Glutamatergic neuron (in vitro differentiated cells): Measurements from ENCODE around the gene RCOR1. TPM values are rescaled to one million over a fixed set of nuclear protein-coding genes. Genes with fewer than 3 reads are reported as not detected.
"Not testable (repeated sequence)": the region's sequence is repeated elsewhere in the genome, so short reads cannot be mapped to it uniquely, and the experiment has no call there.

Experiments used
- DNase-seq: peaks from one replicate; pipeline ENCODE4 v3.0.0; 2022
- H3K27ac Mint-ChIP-seq: one replicate; pipeline ENCODE4 v1.8.0; 2020; ENCODE audit warnings: mild to moderate bottlenecking, mixed read lengths, inconsistent platforms; ENCODE audit not compliant: unreplicated experiment
- H3K27me3 Mint-ChIP-seq: one replicate; pipeline ENCODE4 v1.8.0; 2020; ENCODE audit warnings: mild to moderate bottlenecking, moderate library complexity, mixed read lengths, inconsistent platforms; ENCODE audit not compliant: unreplicated experiment
- H3K36me3 Mint-ChIP-seq: one replicate; pipeline ENCODE4 v1.8.0; 2020; ENCODE audit warnings: mild to moderate bottlenecking, mixed read lengths, inconsistent platforms; ENCODE audit not compliant: unreplicated experiment
- H3K4me1 Mint-ChIP-seq: one replicate; pipeline ENCODE4 v1.8.0; 2020; ENCODE audit warnings: mild to moderate bottlenecking, low read depth, mixed read lengths, inconsistent platforms; ENCODE audit not compliant: unreplicated experiment
- H3K4me3 Mint-ChIP-seq: one replicate; pipeline ENCODE4 v1.8.0; 2020; ENCODE audit warnings: mild to moderate bottlenecking, mixed read lengths, inconsistent platforms; ENCODE audit not compliant: unreplicated experiment
- H3K9me3 Mint-ChIP-seq: one replicate; pipeline ENCODE4 v1.8.0; 2020; ENCODE audit warnings: mild to moderate bottlenecking, moderate library complexity, mixed read lengths, inconsistent platforms; ENCODE audit not compliant: unreplicated experiment
- CTCF ChIP-seq: fragments of 200-600 bp; sonication (generic); IDR thresholded peaks from one replicate; pipeline ENCODE4 v1.5.0; 2021; ENCODE audit not compliant: partially characterized antibody, unreplicated experiment
- total RNA-seq: library from RNA; stranded (reverse); fragmentation: NEBNext Ultra II Directional; extraction: Animal tissue kit (Norgen Biotek cat#: 25700); gene quantifications from one replicate; pipeline ENCODE4 v1.2.1, GENCODE V29; 2021; ENCODE audit not compliant: unreplicated experiment

Gene RCOR1
- total RNA-seq, 1 donor from 2014 or later = 14.3 TPM

- Mint-ChIP-seq H3K4me3 (no peak overlapping the region), H3K27ac (no peak overlapping the region), H3K36me3 (no peaks in the 10 kb centered on the region), H3K4me1 (peaks cover 19% of the 10 kb centered on the region), H3K27me3 (peaks cover 4% of the 10 kb centered on the region), H3K9me3 (peaks cover 2% of the 10 kb centered on the region)
- DNase-seq = no peak
- TF ChIP-seq CTCF = no peak
Observed at GRCh38 chr14:102630881-102631280, 38.4 kb downstream of the RCOR1 start.

DNA sequence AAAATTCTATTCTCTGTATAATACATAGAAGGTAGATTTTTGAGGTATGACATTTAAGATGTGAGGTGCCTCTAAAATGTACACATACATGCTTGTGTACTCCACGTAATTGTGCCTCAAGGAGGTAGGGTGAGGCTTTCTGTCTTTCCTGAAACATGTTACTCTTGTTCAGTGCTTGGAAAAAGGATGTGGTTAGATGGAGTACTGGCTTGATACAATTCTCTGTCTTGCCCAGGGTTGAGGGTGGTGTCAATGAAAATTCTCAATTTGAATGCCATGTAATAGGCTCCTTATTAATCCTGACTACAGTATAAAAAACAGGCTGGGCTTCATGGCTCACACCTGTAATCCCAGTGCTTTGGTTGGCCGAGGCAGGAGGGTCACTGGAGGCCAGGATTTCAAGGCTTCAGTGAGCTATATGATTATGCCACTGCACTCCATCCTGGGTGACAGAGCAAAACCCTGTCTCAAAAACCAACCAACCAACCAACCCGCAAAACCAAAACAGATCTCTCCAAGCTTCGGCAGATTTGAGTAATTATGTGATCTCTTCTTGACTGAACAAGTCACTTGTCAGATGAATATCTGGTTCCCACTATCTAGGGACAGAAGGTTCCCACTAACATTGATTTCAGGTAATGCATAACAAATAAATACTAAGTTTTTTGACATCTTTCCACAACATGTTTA lies 41.6 kb downstream of the RCOR1 start:
- Mint-ChIP-seq H3K27ac (no peak overlapping the region), H3K4me1 (peaks cover 14% of the 10 kb centered on the region), H3K36me3 (no peaks in the 10 kb centered on the region), H3K4me3 (no peak overlapping the region), H3K27me3 (peaks cover 2% of the 10 kb centered on the region), H3K9me3 (no peaks in the 10 kb centered on the region)
- no peak for TF ChIP-seq CTCF
- no peak for DNase-seq

DNA sequence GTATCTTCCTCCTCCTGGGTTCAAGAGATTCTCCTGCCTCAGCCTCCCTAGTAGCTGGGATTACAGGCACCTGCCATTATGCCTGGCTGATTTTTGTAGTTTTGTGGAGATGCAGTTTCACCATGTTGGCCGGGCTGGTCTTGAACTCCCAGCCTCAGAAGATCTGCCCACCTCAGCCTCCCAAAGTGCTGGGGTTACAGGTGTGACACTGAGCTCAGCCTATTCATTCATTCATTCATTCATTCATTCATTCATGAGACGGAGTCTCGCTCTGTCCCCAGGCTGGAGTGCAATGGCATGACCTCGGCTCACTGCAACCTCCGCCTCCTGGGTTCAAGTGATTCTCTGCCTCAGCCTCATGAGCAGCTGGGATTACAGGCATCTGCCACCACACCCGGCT lies 47.2 kb downstream of the RCOR1 start:
- not testable (repeated sequence) for H3K4me1 Mint-ChIP-seq, H3K4me3 Mint-ChIP-seq, DNase-seq, H3K27ac Mint-ChIP-seq, H3K36me3 Mint-ChIP-seq, H3K27me3 Mint-ChIP-seq, H3K9me3 Mint-ChIP-seq

- H3K4me1 Mint-ChIP-seq = no peaks in the 10 kb centered on the region
- no peaks in the 10 kb centered on the region for H3K36me3 Mint-ChIP-seq
- no peak for TF ChIP-seq CTCF
- H3K9me3 Mint-ChIP-seq = peaks cover 4% of the 10 kb centered on the region
- DNase-seq = no peak
- no peak overlapping the region for H3K4me3 Mint-ChIP-seq
- H3K27me3 Mint-ChIP-seq = peaks cover 2% of the 10 kb centered on the region
- H3K27ac Mint-ChIP-seq = no peak overlapping the region
Observed at GRCh38 chr14:102644523-102644922, 52.1 kb downstream of the RCOR1 start.

DNA sequence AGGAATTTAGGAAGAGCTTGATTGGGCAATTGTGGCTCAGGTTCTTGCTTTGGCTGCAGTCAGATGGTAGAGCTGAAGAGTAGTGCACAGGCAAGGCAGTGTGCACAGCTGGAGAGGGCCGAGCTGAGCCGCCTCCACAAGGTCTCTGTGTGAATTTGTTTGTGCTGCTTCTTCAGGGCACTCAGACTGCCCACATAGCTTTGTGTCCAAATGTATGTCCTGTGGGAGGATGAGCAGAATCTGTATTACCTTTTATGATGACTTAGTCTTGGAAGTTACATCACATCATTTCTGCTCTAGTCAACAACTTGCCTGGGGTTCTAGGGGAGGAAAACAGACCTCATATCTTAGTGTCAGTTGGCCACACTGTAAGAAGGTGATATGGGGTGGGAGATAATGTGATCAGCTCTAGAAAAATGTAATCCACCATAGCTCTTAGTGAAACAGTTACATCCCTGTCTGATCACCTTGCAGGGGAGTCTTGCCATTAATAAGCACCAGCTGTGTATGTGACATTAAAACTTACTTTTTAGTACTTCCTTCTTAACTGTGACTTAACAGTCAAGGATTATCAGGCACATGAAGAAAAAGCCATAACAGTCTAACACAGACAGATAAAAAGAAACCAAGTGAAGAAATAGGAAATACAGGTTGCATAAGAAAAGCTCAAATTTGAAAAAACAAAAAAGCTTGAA lies 53.4 kb downstream of the RCOR1 start:
- no peaks in the 10 kb centered on the region for H3K36me3 Mint-ChIP-seq
- no peaks in the 10 kb centered on the region for H3K4me1 Mint-ChIP-seq
- no peak for DNase-seq
- H3K4me3 Mint-ChIP-seq = no peak overlapping the region
- H3K27ac Mint-ChIP-seq = no peak overlapping the region
- no peak for TF ChIP-seq CTCF
- H3K9me3 Mint-ChIP-seq = peaks cover 4% of the 10 kb centered on the region
- peaks cover 2% of the 10 kb centered on the region for H3K27me3 Mint-ChIP-seq
